Tibial artery (tissue), 4 donors: ENCODE data around the gene TTC7B.

Source experiments
- DNase-seq, 2 donors: peaks; one replicate each; pipeline ENCODE4 v3.0.0-alpha.2; 2019
- H3K27ac ChIP-seq, 2 donors: fragments of 200-600 bp; sonication (generic) in 1 of 2; 1 replicate in 1 of 2; 2 replicates in 1 of 2; pipeline ENCODE4 v1.5.1; 2018 to 2019; ENCODE audit warnings: mild to moderate bottlenecking in 1 of 2
- H3K27me3 ChIP-seq, 2 donors: fragments of 200-600 bp; sonication (generic) in 1 of 2; one replicate each; pipeline versions ENCODE4 v1.5.1 to v1.6.0; 2016 to 2019
- H3K36me3 ChIP-seq, 3 donors: fragments of 200-600 bp; sonication (generic) in 2 of 3; one replicate each; pipeline ENCODE4 v1.5.1; 2016 to 2019; ENCODE audit warnings: mild to moderate bottlenecking in 2 of 3
- H3K4me1 ChIP-seq, 4 donors: fragments of 200-600 bp; sonication (generic) in 2 of 4; 1 replicate in 3 of 4; 2 replicates in 1 of 4; pipeline ENCODE4 v1.5.1; 2016 to 2019
- H3K4me3 ChIP-seq, 2 donors: fragments of 200-600 bp; sonication (generic) in 1 of 2; 1 replicate in 1 of 2; 2 replicates in 1 of 2; pipeline ENCODE4 v1.5.1; 2018 to 2019; ENCODE audit warnings: mild to moderate bottlenecking in 2 of 2
- H3K9me3 ChIP-seq, 3 donors: fragments of 200-600 bp; sonication (generic) in 1 of 3; one replicate each; pipeline ENCODE4 v1.5.1; 2016 to 2019
- intact Hi-C: fragments of 100-400 bp; cut with DNase I; formaldehyde crosslinking; loops from one replicate; pipeline ENCODE4 v1.15.0; 2023; ENCODE audit warnings: low total_unique reads
- TF ChIP-seq, protein P1 (sequence below), 2 experiments: fragments of 200-600 bp in 1 of 2; fragments of 450-650 bp in 1 of 2; IDR thresholded peaks; one replicate each; pipeline ENCODE4 v1.5.1; 2017 to 2019; ENCODE audit warnings: antibody characterized with exemption in 2 of 2, mild to moderate bottlenecking in 1 of 2, moderate library complexity in 1 of 2

TTC7B gene

DNA sequence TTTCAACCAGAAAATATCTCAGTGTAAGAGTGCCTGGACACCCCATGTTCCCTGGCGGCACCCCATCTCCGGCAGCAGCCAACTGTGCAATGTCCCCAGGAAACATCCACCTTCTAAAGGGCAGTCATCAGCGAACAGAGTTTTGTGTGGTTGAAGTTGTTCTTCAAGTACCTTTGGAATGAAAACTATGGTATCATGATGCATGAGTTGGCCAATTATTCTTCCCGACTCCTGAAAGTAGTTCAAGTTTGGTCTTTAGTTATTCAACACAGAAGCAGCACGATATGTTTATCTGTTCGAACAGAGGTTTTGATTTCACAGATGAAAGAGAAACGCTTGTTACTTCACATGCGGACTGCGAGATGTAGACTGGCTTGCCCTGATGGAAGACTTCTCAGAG is 21.1 kb upstream of the TTC7B start:
- peak in 1 of 2 donors; percentile 13 for DNase-seq

DNA sequence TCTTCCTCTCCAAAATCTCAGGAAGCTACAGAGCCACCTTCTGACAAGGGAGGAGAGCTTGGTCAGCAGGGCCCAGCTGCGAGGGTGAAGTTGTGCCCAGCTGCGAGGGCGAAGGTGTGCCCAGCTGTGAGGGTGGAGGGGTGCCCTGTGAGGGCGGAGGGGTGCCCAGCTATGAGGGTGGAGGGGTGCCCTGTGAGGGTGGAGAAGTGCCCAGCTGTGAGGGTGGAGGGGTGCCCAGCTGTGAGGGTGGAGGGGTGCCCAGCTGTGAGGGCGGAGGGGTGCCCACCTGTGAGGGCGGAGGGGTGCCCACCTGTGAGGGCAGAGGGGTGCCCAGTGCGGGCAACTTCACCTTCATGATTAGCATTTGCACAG is 20.4 kb upstream of the TTC7B start:
- TF ChIP-seq, protein P1, sequence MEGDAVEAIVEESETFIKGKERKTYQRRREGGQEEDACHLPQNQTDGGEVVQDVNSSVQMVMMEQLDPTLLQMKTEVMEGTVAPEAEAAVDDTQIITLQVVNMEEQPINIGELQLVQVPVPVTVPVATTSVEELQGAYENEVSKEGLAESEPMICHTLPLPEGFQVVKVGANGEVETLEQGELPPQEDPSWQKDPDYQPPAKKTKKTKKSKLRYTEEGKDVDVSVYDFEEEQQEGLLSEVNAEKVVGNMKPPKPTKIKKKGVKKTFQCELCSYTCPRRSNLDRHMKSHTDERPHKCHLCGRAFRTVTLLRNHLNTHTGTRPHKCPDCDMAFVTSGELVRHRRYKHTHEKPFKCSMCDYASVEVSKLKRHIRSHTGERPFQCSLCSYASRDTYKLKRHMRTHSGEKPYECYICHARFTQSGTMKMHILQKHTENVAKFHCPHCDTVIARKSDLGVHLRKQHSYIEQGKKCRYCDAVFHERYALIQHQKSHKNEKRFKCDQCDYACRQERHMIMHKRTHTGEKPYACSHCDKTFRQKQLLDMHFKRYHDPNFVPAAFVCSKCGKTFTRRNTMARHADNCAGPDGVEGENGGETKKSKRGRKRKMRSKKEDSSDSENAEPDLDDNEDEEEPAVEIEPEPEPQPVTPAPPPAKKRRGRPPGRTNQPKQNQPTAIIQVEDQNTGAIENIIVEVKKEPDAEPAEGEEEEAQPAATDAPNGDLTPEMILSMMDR (IDR thresholded peaks at IDR 0.05), result no peak
- intact Hi-C loops, result no loop called here

More for the DNA sequence above, 21.1 kb upstream of the TTC7B start:
- H3K36me3 ChIP-seq, result no peaks in the 10 kb centered on the region
- H3K4me3 ChIP-seq, result no peak overlapping the region
- peaks cover 0 to 11% (median 6%) of the 10 kb centered on the region in 4 donors for H3K4me1 ChIP-seq
- H3K27ac ChIP-seq, result no peak overlapping the region
- TF ChIP-seq, protein P1 (IDR thresholded peaks at IDR 0.05), result no peak
- H3K9me3 ChIP-seq, result no peaks in the 10 kb centered on the region
- no peaks in the 10 kb centered on the region for H3K27me3 ChIP-seq
- intact Hi-C loops, result no loop called here

DNA sequence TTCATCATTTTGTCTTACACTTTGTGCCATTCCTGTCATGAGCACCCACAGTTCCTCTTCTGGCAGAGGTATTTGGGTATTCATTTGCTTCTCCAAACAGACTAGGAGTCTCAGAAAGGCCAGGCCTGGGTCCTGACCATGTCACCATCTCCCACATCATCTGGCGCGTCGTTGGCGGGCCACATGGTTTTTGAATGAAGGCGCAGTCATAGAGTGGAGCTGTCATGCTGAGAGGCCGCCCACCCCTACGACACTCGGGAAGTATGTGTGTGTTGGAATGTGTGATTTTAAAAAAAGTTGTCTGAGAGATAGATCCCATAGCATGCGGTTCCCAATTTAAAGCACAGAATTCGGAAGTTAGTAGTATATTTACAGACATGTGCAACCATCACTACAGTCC is 15.6 kb upstream of the TTC7B start:
- no peaks in the 10 kb centered on the region for H3K27me3 ChIP-seq
- TF ChIP-seq, protein P1 (IDR thresholded peaks at IDR 0.05), result no peak
- intact Hi-C loops, result no loop called here
- no peak overlapping the region for H3K4me3 ChIP-seq
- H3K36me3 ChIP-seq, result no peaks in the 10 kb centered on the region
- no peak overlapping the region for H3K27ac ChIP-seq
- H3K4me1 ChIP-seq, result peaks cover 0 to 16% (median 7%) of the 10 kb centered on the region in 4 donors
- DNase-seq, result no peak
- no peaks in the 10 kb centered on the region for H3K9me3 ChIP-seq

More for the DNA sequence above, 20.4 kb upstream of the TTC7B start:
- Histone ChIP-seq H3K27ac (no peak overlapping the region), H3K4me1 (peaks cover 0 to 11% (median 6%) of the 10 kb centered on the region in 4 donors), H3K4me3 (no peak overlapping the region), H3K9me3 (no peaks in the 10 kb centered on the region), H3K27me3 (no peaks in the 10 kb centered on the region), H3K36me3 (no peaks in the 10 kb centered on the region)
- DNase-seq, result peak in 1 of 2 donors; percentile 50

DNA sequence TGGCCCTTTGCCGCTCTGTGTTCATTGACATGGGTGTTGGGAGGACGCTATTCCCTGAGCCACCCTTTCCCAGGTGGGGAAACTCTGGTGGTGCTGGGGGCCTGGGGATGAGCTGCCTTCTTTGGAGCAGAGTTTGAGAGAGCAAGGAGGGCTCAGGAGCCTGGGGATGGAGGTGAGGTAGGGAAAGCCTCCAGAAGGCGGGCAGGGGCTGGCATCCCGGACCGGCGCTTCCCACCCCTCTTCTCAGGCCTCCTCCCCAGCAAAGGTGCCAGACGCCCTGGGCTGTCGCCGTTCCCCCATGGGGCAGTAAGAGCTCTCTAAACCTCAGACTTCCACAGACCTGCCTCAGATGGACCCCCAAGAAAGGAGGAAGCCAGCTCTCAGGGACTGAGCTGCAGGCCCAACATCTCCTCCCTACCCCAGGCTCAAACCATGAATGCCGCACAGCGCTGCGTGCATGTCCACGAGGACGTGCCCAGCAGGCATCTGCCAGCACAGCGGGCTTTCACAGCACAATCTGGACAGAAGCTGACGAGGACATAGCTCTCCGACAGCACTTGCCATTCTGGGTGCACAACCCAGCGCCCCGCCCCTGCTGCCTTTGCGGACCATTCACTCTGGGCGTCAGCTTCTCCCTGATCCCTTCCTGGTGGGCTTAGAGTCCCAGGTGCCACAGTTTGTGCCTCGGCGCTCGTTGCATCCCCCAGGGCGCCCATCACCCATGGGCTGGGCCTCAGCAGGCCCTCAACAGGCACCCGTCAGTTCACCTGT is 14.9 kb upstream of the TTC7B start:
- peaks cover 0 to 16% (median 7%) of the 10 kb centered on the region in 4 donors for H3K4me1 ChIP-seq
- no peaks in the 10 kb centered on the region for H3K36me3 ChIP-seq
- intact Hi-C loops, result no loop called here
- no peaks in the 10 kb centered on the region for H3K9me3 ChIP-seq
- H3K27ac ChIP-seq, result no peak overlapping the region
- TF ChIP-seq, protein P1 (IDR thresholded peaks at IDR 0.05), result no peak
- no peaks in the 10 kb centered on the region for H3K27me3 ChIP-seq
- no peak for DNase-seq
- H3K4me3 ChIP-seq, result no peak overlapping the region

DNA sequence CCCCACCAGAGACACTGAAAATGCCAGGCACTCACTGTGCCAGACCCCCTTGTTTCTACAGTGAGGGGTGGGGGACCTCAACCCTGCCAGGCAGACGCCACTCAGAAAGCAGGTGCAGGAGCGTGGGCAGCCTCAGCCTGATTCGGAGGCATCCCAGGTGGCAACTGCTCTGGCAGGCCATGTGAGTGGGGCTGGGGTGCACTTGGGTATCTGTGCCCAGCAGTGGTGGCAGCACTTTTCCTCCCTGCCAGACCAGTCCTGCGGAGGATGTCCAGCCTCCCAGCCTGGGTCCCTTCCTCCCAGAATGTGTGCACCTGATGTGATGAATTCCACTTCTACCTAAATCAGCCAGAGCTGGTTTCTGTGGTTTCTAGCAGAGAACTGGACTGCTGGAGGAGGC is 13.4 kb upstream of the TTC7B start:
- H3K4me1 ChIP-seq, result peaks cover 0 to 16% (median 7%) of the 10 kb centered on the region in 4 donors
- intact Hi-C loops, result loop anchor here (10.0 kb wide), 1 partner anchor 875 kb away; the partner anchor contains the start of genes EFCAB11 and TDP1
- H3K27me3 ChIP-seq, result no peaks in the 10 kb centered on the region
- peaks cover 0 to under 1% (median 0%) of the 10 kb centered on the region in 3 donors for H3K9me3 ChIP-seq
- no peak for DNase-seq
- TF ChIP-seq, protein P1 (IDR thresholded peaks at IDR 0.05), result no peak
- H3K36me3 ChIP-seq, result no peaks in the 10 kb centered on the region
- no peak overlapping the region for H3K27ac ChIP-seq
- H3K4me3 ChIP-seq, result no peak overlapping the region
